HepG2 (cell line): ENCODE measurements around the gene MOGAT3. TPM values are rescaled to one million over a fixed set of nuclear protein-coding genes. Genes with fewer than 3 reads are reported as not detected.

Experiments
- ATAC-seq: fragments of 200-7000 bp; cut with Tn5 transposase; 3 replicates; pipeline ENCODE4 v1.9.1; 2020; ENCODE audit warnings: mild to moderate bottlenecking, moderate library complexity
- BruUV-seq: library from RNA; stranded (reverse); fragments of 400-500 nt; replicated peaks from 2 replicates; lab custom pipeline; 2021; lab: Mats Ljungman, UMichigan
- CTCF ChIA-PET: fragments of 300-600 bp; formaldehyde crosslinking; extraction: SDS; loops from one replicate; lab custom pipeline; 2021; ENCODE audit warnings: low total read pairs, inconsistent platforms, low intra/inter-chr PET ratio; lab: Yijun Ruan, JAX
- POLR2A ChIA-PET: fragments of 350-600 bp; sonication (Branson Sonifier 250); formaldehyde crosslinking; loops from one replicate; lab custom pipeline; 2020; ENCODE audit warnings: antibody characterized with exemption, inconsistent platforms; lab: Yijun Ruan, JAX
- DNase-seq: peaks from one replicate; pipeline ENCODE4 v3.0.0-alpha.2; 2015; ENCODE audit warnings: low spot score
- FAIRE-seq: peaks from 3 replicates; lab custom pipeline; 2011; peaks lifted over from hg19 to GRCh38; lab: Jason Lieb, UNC
- H2AFZ ChIP-seq: one replicate; pipeline ENCODE4 v1.6.1; 2011; ENCODE audit warnings: low read length, inconsistent platforms
- H3K27ac ChIP-seq: fragments of 300-600 bp; 3 replicates; pipeline ENCODE4 v1.8.0; 2011; ENCODE audit warnings: mixed run types, mild to moderate bottlenecking, mixed read lengths, low read length, inconsistent platforms; ENCODE audit not compliant: insufficient read depth; ENCODE audit errors: extremely low read length
- H3K27me3 ChIP-seq, 2 experiments: fragments of 200-600 bp in 1 of 2; 2 replicates in 1 of 2; 3 replicates in 1 of 2; pipeline versions ENCODE4 v1.6.0 to v1.8.0; 2011; ENCODE audit warnings: low read length in 2 of 2, mild to moderate bottlenecking in 2 of 2, moderate library complexity in 2 of 2, inconsistent platforms in 1 of 2; ENCODE audit not compliant: insufficient read depth in 2 of 2, control insufficient read depth in 1 of 2
- H3K36me3 ChIP-seq, 2 experiments: fragments of 200-600 bp in 1 of 2; replicated peaks in 1 of 2; 2 replicates in 1 of 2; 3 replicates in 1 of 2; pipeline versions ENCODE4 v1.5.1 to v1.8.0; 2011; ENCODE audit warnings: low read length in 2 of 2, inconsistent platforms in 1 of 2; ENCODE audit not compliant: insufficient read depth in 2 of 2, control insufficient read depth in 1 of 2
- H3K4me1 ChIP-seq: 2 replicates; pipeline ENCODE4 v1.5.1; 2012; ENCODE audit warnings: low read length, inconsistent platforms; ENCODE audit not compliant: insufficient read depth
- H3K4me2 ChIP-seq: 2 replicates; pipeline ENCODE4 v1.6.0; 2011; ENCODE audit warnings: low read depth, low read length, inconsistent platforms
- H3K4me3 ChIP-seq, 3 experiments: fragments of 200-600 bp in 1 of 3; sonication (generic), shearing (Covaris generic) in 1 of 3; replicated peaks in 1 of 3; 2 replicates each; pipeline ENCODE4 v1.5.1; 2011 to 2016; ENCODE audit warnings: low read length in 3 of 3, inconsistent platforms in 2 of 3, low read depth in 2 of 3, mild to moderate bottlenecking in 2 of 3, control low read depth in 1 of 3, mixed read lengths in 1 of 3; ENCODE audit not compliant: insufficient read depth in 1 of 3
- H3K79me2 ChIP-seq: one replicate; pipeline ENCODE4 v1.6.1; 2011; ENCODE audit warnings: low read length, inconsistent platforms; ENCODE audit not compliant: insufficient read depth
- H3K9ac ChIP-seq: 2 replicates; pipeline ENCODE4 v1.6.0; 2011; ENCODE audit warnings: mild to moderate bottlenecking, low read depth, low read length, inconsistent platforms; ENCODE audit not compliant: insufficient read depth
- H3K9me3 ChIP-seq: 2 replicates; pipeline ENCODE4 v1.5.1; 2012; ENCODE audit warnings: mild to moderate bottlenecking, low read length
- H4K20me1 ChIP-seq: 2 replicates; pipeline ENCODE4 v1.6.0; 2011; ENCODE audit warnings: inconsistent platforms, mild to moderate bottlenecking, low read length, moderate library complexity; ENCODE audit not compliant: insufficient read depth
- ATF7 ChIP-seq, 2 experiments: fragments of 450-650 bp in 1 of 2; sonication (generic) in 1 of 2; formaldehyde crosslinking in 1 of 2; IDR thresholded peaks; 2 replicates each; pipeline versions ENCODE4 v1.4.0 to v1.6.1; 2016 to 2020; ENCODE audit warnings: antibody characterized with exemption in 1 of 2, mild to moderate bottlenecking in 1 of 2, missing genetic modification reagents in 1 of 2
- ZKSCAN1 ChIP-seq: fragments of 150-350 bp; IDR thresholded peaks from 2 replicates; pipeline ENCODE4 v1.6.1; 2014; ENCODE audit warnings: low read length
- ZNF136 ChIP-seq: sonication (generic); formaldehyde crosslinking; IDR thresholded peaks from 2 replicates; pipeline ENCODE4 v1.8.1; 2022; ENCODE audit warnings: low read depth, mild to moderate bottlenecking, moderate library complexity, missing genetic modification reagents
- ZSCAN20 ChIP-seq: sonication (generic); formaldehyde crosslinking; IDR thresholded peaks from 2 replicates; pipeline ENCODE4 v1.4.0; 2020; ENCODE audit warnings: missing genetic modification reagents, mild to moderate bottlenecking, borderline replicate concordance
- WGBS: methylation state at CpG from one replicate; pipeline ENCODE4 v1.1.6; 2017; ENCODE audit warnings: low lambda C conversion rate; 5-methylcytosine and 5-hydroxymethylcytosine counted together
- in situ Hi-C: cut with HindIII; loops from 2 replicates; pipeline ENCODE4 v1.10.0; 2017; ENCODE audit warnings: low pct_unique_long_range_greater_than_20kb; ENCODE audit not compliant: extremely low pct_ligation_motif_present
- intact Hi-C: fragments of 100-400 bp; cut with micrococcal nuclease; formaldehyde crosslinking; loops from one replicate; pipeline ENCODE4 v1.10.0; 2022; ENCODE audit not compliant: unreplicated experiment
- polyA plus RNA-seq, 8 experiments: library from polyadenylated mRNA; depleted of rRNA in 3 of 8; stranded (reverse) in 7 of 8; unstranded in 1 of 8; fragments of >200 nt; fragmentation: Illumina TruSeq in 4 of 8; extraction: Trizol in 4 of 8; gene quantifications; 2 replicates each; pipeline versions ENCODE4 v1.2.1 to v1.2.3, GENCODE V29; 2011 to 2016; ENCODE audit warnings: low read depth in 4 of 8, missing spikeins in 1 of 8, mixed read lengths in 1 of 8; ENCODE audit not compliant: insufficient read depth in 1 of 8
- total RNA-seq, 5 experiments: library from RNA; depleted of rRNA; stranded (reverse); fragments of >200 nt; fragmentation: Illumina TruSeq; extraction: Trizol; gene quantifications; 2 replicates each; pipeline ENCODE4 v1.2.3, GENCODE V29; 2016; ENCODE audit warnings: low read depth in 1 of 5
- TF ChIP-seq, protein P1 (sequence below): sonication (generic); formaldehyde crosslinking; IDR thresholded peaks from 2 replicates; pipeline ENCODE4 v1.8.0; 2022; ENCODE audit warnings: missing genetic modification reagents, mild to moderate bottlenecking, inconsistent platforms, borderline replicate concordance
- TF ChIP-seq, protein P2 (sequence below): sonication (generic); formaldehyde crosslinking; IDR thresholded peaks from 2 replicates; pipeline ENCODE4 v1.8.0; 2022; ENCODE audit warnings: mild to moderate bottlenecking, missing genetic modification reagents

The MOGAT3 gene
- total and polyA plus RNA-seq, 2 of the 13 experiments (the other 11 are each of a cell fraction or from before 2014, with no cell fraction given), result 22.5 to 30.5 TPM

GRCh38 chr7:101186194-101186593 is 14.6 kb downstream of the MOGAT3 start:
- Histone ChIP-seq H3K9ac (no peak overlapping the region), H4K20me1 (no peaks in the 10 kb centered on the region), H3K79me2 (no peaks in the 10 kb centered on the region), H3K4me2 (no peak overlapping the region), H3K36me3 (no peaks in the 10 kb centered on the region), H2AFZ (no peak overlapping the region), H3K4me3 (no peak overlapping the region), H3K27me3 (peaks cover 0 to under 1% of the 10 kb centered on the region in 2 experiments; a peak in 1 of 5 replicates), H3K9me3 (no peaks in the 10 kb centered on the region), H3K27ac (no peak overlapping the region), H3K4me1 (peaks cover 37% of the 10 kb centered on the region)
- intact Hi-C loops, result no loop called here
- FAIRE-seq (no peak), ATAC-seq (no peak), DNase-seq (no peak)
- CTCF ChIA-PET, result no interaction called here
- WGBS, result 44% methylated on average over 6 of the region's 6 CpGs
- POLR2A ChIA-PET, result interaction anchor here (1.2 kb wide), 1 partner anchor 60 kb away, joined by 4 read pairs; no protein-coding TSS in a partner anchor
- BruUV-seq, result no TSS peak
- TF ChIP-seq, protein P1, sequence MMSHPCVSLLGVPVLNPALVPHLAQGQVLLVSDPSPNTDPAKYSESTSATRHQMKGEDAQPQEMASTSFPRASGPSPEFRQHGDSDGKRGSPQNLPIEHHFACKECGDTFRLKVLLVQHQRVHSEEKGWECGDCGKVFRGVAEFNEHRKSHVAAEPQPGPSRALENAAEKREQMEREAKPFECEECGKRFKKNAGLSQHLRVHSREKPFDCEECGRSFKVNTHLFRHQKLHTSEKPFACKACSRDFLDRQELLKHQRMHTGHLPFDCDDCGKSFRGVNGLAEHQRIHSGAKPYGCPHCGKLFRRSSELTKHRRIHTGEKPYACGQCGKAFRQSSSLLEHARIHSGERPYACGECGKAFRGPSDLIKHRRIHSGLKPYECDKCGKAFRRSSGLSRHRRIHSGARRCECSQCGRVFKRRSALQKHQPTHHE (CRISPR knock-in tag), result no peak
- no peak for TF ChIP-seq ZSCAN20 (CRISPR knock-in tag)
- peak; percentile 62 for TF ChIP-seq ZKSCAN1
- peak; percentile 13; the same call in 1 of the 2 replicates for TF ChIP-seq ATF7 (IDR thresholded peaks at IDR 0.05)
- TF ChIP-seq ATF7 (CRISPR knock-in tag; IDR thresholded peaks at IDR 0.05), result no peak
- in situ Hi-C loops, result no loop called here

- intact Hi-C loops (no loop called here), in situ Hi-C loops (no loop called here)
- Histone ChIP-seq H3K4me3 (no peak overlapping the region), H3K36me3 (no peaks in the 10 kb centered on the region), H3K4me1 (peaks cover 42% of the 10 kb centered on the region), H3K79me2 (no peaks in the 10 kb centered on the region), H3K9me3 (no peaks in the 10 kb centered on the region), H4K20me1 (no peaks in the 10 kb centered on the region), H2AFZ (no peak overlapping the region), H3K9ac (no peak overlapping the region), H3K27me3 (peaks cover 3 to 9% of the 10 kb centered on the region in 2 experiments; a peak in 4 of 5 replicates), H3K27ac (no peak overlapping the region), H3K4me2 (peak overlapping the region; percentile 20; the same call in 1 of the 2 replicates)
- ChIA-PET CTCF (no interaction called here), POLR2A (no interaction called here)
- BruUV-seq, result no TSS peak
- ATAC-seq, result peak; percentile 47
- peak; percentile 57 for DNase-seq
- no peak for FAIRE-seq
- WGBS, result 25% methylated on average over 5 of the region's 5 CpGs
- TF ChIP-seq, protein P1 (CRISPR knock-in tag), result no peak
- no peak for TF ChIP-seq ZNF136 (CRISPR knock-in tag)
- TF ChIP-seq, protein P2, sequence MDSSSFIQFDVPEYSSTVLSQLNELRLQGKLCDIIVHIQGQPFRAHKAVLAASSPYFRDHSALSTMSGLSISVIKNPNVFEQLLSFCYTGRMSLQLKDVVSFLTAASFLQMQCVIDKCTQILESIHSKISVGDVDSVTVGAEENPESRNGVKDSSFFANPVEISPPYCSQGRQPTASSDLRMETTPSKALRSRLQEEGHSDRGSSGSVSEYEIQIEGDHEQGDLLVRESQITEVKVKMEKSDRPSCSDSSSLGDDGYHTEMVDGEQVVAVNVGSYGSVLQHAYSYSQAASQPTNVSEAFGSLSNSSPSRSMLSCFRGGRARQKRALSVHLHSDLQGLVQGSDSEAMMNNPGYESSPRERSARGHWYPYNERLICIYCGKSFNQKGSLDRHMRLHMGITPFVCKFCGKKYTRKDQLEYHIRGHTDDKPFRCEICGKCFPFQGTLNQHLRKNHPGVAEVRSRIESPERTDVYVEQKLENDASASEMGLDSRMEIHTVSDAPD, result no peak
Observed at GRCh38 chr7:101185258-101185839, 15.5 kb downstream of the MOGAT3 start.
